ENCODE results near the gene SMAD6. TPM values are rescaled to one million over a fixed set of nuclear protein-coding genes. Genes with fewer than 3 reads are reported as not detected.

The SMAD6 gene
- total and polyA plus RNA-seq, 2 of the 4 experiments (the other 2 are of a cell fraction): 4.8 to 8.5 TPM

GRCh38 chr15:66702035-66702786 is at the start of gene SMAD6 (continued):
- peak; percentile 95 for TF ChIP-seq USF2 (IDR thresholded peaks at IDR 0.05; ENCODE audit: low read depth, low read length)
- TF ChIP-seq CHD1 (IDR thresholded peaks at IDR 0.05; ENCODE audit: low read depth, low read length): no peak
- peak; percentile 81 for TF ChIP-seq POLR2A (IDR thresholded peaks at IDR 0.05; ENCODE audit: low read depth, low read length)
- TF ChIP-seq NFE2L2 (IDR thresholded peaks at IDR 0.05; ENCODE audit: low read depth, low read length): 0 out of 2 replicates have a peak, but pooled peaks have one; percentile 16
- TF ChIP-seq RCOR1 (IDR thresholded peaks at IDR 0.05; ENCODE audit: insufficient replicate concordance, low read length): no peak

DNA sequence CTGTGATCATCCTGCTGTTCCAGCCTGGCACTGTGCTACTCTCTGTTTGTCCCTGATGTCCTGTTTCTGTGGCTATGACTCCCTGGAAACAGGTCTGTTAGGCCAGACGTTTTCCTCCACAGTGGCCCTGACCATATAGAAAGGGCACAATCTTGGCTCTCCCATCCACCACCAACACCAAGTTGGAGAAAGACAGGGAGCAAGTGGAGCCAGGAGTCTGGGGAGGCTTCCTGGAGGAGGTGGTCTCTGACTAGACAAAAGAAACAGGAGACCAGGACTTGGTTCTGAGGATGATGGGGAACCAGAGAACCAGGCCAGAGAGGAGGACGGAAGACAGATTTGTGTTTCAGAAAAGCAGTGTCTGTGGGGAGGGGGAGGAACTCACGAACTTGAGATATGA is 49.2 kb upstream of the SMAD6 start:
- BruUV-seq (replicated peaks): no TSS peak
- H2AFZ ChIP-seq (replicated peaks; ENCODE audit: low read length, poor library complexity): no peak overlapping the region
- no peak overlapping the region for H4K91ac ChIP-seq (ENCODE audit: insufficient read depth, low read depth, low read length)
- no peaks in the 10 kb centered on the region for H4K20me1 ChIP-seq (ENCODE audit: insufficient read depth, low read length)
- H3K4me3 ChIP-seq (ENCODE audit: insufficient read depth, low read depth, low read length): no peak overlapping the region
- H3K4ac ChIP-seq (ENCODE audit: low read depth, low read length): no peak overlapping the region
- H2BK5ac ChIP-seq (ENCODE audit: low read depth, low read length, poor library complexity, severe bottlenecking): no peak overlapping the region
- no peak overlapping the region for H2BK20ac ChIP-seq (ENCODE audit: low read depth, low read length)
- no peaks in the 10 kb centered on the region for H3K79me1 ChIP-seq (ENCODE audit: low read depth in 1 of 2, low read length in 2 of 2)
- no peaks in the 10 kb centered on the region for H3K9me1 ChIP-seq (ENCODE audit: insufficient read depth, low read length)
- no peak overlapping the region for H2AK9ac ChIP-seq (replicated peaks; ENCODE audit: low read depth, low read length, poor library complexity)
- H4K8ac ChIP-seq (ENCODE audit: low read depth in 2 of 2, low read length in 2 of 2): no peak overlapping the region
- H3K18ac ChIP-seq (ENCODE audit: low read depth, low read length): no peak overlapping the region
- in situ Hi-C loops (cut with MboI; ENCODE audit: low sequenced_read_pairs) (no loop called here), dilution Hi-C loops (cut with HindIII; ENCODE audit: low sequenced_read_pairs, unreplicated experiment) (no loop called here), intact Hi-C loops (cut with micrococcal nuclease) (no loop called here)
- no peak overlapping the region for H3K4me2 ChIP-seq (ENCODE audit: low read depth, low read length)
- no peak overlapping the region for H3K27ac ChIP-seq (ENCODE audit: insufficient read depth, low read length)
- ATAC-seq (ENCODE audit: low read depth) (no peak), DNase-seq (no peak)
- ChIA-PET CTCF (no interaction called here), POLR2A (ENCODE audit: unreplicated experiment) (no interaction called here)
- H3K9me3 ChIP-seq (ENCODE audit: control insufficient read depth, insufficient read depth, low read length): no peaks in the 10 kb centered on the region
- H4K5ac ChIP-seq (ENCODE audit: low read depth, low read length): no peak overlapping the region
- no CpG with 5 or more reads among the region's 3 CpGs for WGBS, 2 experiments (ENCODE audit: extremely low coverage in 2 of 2, insufficient read length in 1 of 2)
- H3K4me1 ChIP-seq (ENCODE audit: control insufficient read depth, insufficient read depth, low read length): peaks cover 2% of the 10 kb centered on the region; the same call in 1 of the 2 replicates
- H3K9ac ChIP-seq (ENCODE audit: low read depth, low read length): no peak overlapping the region
- no peak overlapping the region for H3K14ac ChIP-seq (replicated peaks; ENCODE audit: low read depth, low read length)
- H2BK120ac ChIP-seq (ENCODE audit: low read depth, low read length): no peak overlapping the region
- H3K27me3 ChIP-seq (ENCODE audit: control insufficient read depth, insufficient read depth, low read length): peaks cover 7% of the 10 kb centered on the region; the same call in 1 of the 2 replicates
- H2AK5ac ChIP-seq (ENCODE audit: low read depth, low read length): no peak overlapping the region
- no peaks in the 10 kb centered on the region for H3K36me3 ChIP-seq (ENCODE audit: control insufficient read depth, insufficient read depth, low read length)
- no peak overlapping the region for H3K56ac ChIP-seq (ENCODE audit: extremely low read depth, insufficient read depth, low read length)
- H3K23ac ChIP-seq (ENCODE audit: low read depth, low read length): no peak overlapping the region
- no peak overlapping the region for H2BK15ac ChIP-seq (ENCODE audit: low read depth, low read length)
- TF ChIP-seq BHLHE40 (IDR thresholded peaks at IDR 0.05; ENCODE audit: low read depth, low read length): no peak
- no peak for TF ChIP-seq NFE2L2 (IDR thresholded peaks at IDR 0.05; ENCODE audit: low read depth, low read length)
- TF ChIP-seq CEBPB (IDR thresholded peaks at IDR 0.05; ENCODE audit: low read depth, low read length): no peak
- no peak for TF ChIP-seq RCOR1 (IDR thresholded peaks at IDR 0.05; ENCODE audit: insufficient replicate concordance, low read length)
- no peak for TF ChIP-seq POLR2A (IDR thresholded peaks at IDR 0.05; ENCODE audit: low read depth, low read length)
- TF ChIP-seq, protein P1, sequence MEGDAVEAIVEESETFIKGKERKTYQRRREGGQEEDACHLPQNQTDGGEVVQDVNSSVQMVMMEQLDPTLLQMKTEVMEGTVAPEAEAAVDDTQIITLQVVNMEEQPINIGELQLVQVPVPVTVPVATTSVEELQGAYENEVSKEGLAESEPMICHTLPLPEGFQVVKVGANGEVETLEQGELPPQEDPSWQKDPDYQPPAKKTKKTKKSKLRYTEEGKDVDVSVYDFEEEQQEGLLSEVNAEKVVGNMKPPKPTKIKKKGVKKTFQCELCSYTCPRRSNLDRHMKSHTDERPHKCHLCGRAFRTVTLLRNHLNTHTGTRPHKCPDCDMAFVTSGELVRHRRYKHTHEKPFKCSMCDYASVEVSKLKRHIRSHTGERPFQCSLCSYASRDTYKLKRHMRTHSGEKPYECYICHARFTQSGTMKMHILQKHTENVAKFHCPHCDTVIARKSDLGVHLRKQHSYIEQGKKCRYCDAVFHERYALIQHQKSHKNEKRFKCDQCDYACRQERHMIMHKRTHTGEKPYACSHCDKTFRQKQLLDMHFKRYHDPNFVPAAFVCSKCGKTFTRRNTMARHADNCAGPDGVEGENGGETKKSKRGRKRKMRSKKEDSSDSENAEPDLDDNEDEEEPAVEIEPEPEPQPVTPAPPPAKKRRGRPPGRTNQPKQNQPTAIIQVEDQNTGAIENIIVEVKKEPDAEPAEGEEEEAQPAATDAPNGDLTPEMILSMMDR (conservative IDR thresholded peaks at IDR 0.05; ENCODE audit: low read depth, low read length): no peak
- no peak for TF ChIP-seq MAZ (IDR thresholded peaks at IDR 0.05; ENCODE audit: borderline replicate concordance, low read depth, low read length)
- TF ChIP-seq, protein P2, sequence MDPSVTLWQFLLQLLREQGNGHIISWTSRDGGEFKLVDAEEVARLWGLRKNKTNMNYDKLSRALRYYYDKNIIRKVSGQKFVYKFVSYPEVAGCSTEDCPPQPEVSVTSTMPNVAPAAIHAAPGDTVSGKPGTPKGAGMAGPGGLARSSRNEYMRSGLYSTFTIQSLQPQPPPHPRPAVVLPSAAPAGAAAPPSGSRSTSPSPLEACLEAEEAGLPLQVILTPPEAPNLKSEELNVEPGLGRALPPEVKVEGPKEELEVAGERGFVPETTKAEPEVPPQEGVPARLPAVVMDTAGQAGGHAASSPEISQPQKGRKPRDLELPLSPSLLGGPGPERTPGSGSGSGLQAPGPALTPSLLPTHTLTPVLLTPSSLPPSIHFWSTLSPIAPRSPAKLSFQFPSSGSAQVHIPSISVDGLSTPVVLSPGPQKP (IDR thresholded peaks at IDR 0.05; ENCODE audit: borderline replicate concordance, low read depth, low read length): no peak
- TF ChIP-seq USF2 (IDR thresholded peaks at IDR 0.05; ENCODE audit: low read depth, low read length): no peak

All from IMR-90 (cell line).